ENCODE measurements around the gene JARID2.

GRCh38 chr6:15551262-15551661 is 305.4 kb downstream of the JARID2 start:
- TF ChIP-seq, protein P1, sequence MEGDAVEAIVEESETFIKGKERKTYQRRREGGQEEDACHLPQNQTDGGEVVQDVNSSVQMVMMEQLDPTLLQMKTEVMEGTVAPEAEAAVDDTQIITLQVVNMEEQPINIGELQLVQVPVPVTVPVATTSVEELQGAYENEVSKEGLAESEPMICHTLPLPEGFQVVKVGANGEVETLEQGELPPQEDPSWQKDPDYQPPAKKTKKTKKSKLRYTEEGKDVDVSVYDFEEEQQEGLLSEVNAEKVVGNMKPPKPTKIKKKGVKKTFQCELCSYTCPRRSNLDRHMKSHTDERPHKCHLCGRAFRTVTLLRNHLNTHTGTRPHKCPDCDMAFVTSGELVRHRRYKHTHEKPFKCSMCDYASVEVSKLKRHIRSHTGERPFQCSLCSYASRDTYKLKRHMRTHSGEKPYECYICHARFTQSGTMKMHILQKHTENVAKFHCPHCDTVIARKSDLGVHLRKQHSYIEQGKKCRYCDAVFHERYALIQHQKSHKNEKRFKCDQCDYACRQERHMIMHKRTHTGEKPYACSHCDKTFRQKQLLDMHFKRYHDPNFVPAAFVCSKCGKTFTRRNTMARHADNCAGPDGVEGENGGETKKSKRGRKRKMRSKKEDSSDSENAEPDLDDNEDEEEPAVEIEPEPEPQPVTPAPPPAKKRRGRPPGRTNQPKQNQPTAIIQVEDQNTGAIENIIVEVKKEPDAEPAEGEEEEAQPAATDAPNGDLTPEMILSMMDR (IDR thresholded peaks at IDR 0.05) = no peak
- no peak for TF ChIP-seq POLR2AphosphoS5 (IDR thresholded peaks at IDR 0.05; ENCODE audit: insufficient read depth in 1 of 2, low read depth in 1 of 2)
- TF ChIP-seq POLR2A (IDR thresholded peaks at IDR 0.05) = no peak
